NK-92 treated with Interleukin-12 subunit alpha and Interleukin-12 subunit beta, amount 100 ng/mL, for 24 hours (cell line): ENCODE measurements around the gene HOXD12.

Experiments used
- DNase-seq: peaks from one replicate; lab custom pipeline; 2025; lab: John Stamatoyannopoulos, UW

The HOXD12 gene

GRCh38 chr2:176148751-176149421 is 49.3 kb downstream of the HOXD12 start:
- DNase-seq: no peak

DNA sequence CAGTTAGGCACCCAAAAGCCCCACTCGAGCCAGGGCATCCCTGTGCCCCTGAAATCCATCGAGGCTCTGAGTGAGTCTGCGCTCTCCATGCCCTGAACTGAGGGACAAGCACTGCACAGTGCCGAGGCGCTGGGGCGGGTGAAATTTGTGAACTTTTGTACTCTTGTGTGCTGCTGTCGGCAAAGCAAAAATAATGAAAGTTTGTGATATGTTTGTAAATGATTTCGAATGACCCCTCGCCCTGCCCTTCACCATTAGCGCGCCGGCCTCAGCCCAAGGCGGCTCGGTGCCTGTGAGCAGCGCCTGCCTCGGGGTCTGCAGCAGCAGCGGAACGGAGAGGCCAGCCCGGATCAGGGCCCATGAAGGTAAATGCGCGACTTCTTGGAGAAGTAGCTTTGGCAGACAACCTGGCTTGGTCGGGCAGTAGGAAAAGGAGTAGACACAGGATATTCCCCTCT is 49.9 kb downstream of the HOXD12 start:
- no peak for DNase-seq

- DNase-seq: no peak
Observed at GRCh38 chr2:176149939-176150583, 50.5 kb downstream of the HOXD12 start.

DNA sequence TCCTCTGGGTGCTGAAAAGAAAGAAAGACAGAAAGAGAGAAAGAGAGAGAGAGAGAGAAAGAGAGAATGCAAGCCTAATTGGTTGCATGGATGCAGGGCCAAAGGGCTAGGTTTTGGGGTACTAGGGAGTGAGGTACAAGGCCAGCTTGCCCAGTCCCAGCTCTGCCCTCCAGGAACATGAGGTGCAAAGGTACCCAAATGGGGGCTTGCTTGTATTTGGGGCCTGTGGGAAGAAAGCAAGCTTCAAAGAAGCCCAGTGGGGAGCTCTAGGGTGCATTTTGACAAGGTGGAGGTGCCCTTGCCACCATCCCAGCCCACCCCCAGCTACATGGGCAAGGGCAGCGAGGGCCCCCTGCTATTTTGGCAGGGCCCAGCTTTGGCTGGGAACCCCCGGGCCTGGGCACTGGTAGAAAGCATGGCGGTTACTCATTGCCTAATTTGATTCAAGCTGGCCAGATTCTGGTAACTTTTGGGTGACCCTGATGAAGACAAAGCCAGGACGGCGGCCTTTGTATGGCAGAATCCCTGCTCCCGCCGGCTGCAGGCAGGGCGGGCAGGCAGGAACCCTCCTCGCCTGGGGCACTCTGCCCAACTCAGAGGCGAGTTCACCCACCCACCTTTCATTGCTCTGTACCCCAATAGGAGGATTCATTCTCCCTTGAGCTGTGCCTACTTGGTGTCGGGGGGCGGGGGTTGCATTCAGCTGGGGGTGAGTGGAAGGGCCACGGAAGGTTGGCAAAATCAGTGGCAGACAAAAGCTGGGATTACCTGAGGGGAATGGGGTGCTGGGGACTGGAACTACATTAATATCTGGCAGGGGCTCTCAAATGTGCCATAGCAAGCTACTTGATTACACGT is 51.2 kb downstream of the HOXD12 start:
- no peak for DNase-seq

DNA sequence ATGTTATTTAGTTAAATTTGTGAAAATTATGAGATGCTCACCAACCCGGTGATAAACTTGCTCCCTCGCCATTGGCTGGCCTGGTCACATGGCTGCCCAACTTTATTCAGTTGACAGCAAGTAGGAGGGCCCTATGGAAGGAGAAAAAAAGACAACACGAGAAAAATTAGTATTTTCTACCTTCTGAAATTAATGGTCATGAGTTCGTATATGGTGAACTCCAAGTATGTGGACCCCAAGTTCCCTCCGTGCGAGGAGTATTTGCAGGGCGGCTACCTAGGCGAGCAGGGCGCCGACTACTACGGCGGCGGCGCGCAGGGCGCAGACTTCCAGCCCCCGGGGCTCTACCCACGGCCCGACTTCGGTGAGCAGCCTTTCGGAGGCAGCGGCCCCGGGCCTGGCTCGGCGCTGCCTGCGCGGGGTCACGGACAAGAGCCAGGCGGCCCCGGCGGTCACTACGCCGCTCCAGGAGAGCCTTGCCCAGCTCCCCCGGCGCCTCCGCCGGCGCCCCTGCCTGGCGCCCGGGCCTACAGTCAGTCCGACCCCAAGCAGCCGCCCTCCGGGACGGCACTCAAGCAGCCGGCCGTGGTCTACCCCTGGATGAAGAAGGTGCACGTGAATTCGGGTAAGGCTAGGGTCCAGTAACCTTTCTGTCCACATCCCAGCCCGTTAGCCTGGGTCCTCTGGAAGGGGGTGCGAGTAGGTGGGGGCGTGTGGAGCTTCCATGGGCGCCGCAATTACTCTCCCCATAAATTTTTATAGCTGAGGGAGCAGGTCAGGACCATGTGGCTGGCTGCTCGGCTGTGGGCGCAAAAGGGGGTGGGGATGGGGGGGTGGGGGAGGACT is 52.1 kb downstream of the HOXD12 start, which contains the start of gene HOXD4:
Gene HOXD4 (plus strand): TSS at position 109 of the 846 bp plus-strand sequence. CDS start 84 bp downstream, at position 193.
- DNase-seq: no peak
